ENCODE data around the gene CD40LG. TPM values are rescaled to one million over a fixed set of nuclear protein-coding genes. Genes with fewer than 3 reads are reported as not detected.

CD40LG gene
- total and polyA plus RNA-seq, 2 experiments from 2014 or later, result not detected

DNA sequence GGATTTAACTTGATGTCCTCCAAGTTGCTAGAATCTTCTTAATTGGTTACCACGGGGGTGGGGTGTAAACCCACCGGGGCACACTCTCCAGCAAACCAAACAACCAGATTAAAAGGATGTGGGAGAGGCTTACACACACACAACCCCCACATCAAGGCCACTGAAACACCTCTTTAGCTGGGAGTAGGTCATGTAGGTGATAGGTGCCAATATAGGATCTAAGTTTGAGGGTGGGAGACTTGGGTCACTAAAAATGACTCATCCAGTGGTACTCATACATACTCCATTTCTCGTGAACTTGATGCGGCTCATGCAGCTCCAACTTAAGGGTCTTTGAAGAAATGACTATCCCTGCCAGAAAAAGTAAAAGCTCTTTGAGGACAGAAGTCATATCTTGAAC is 20.5 kb upstream of the CD40LG start:
- TF ChIP-seq EZH2 (IDR thresholded peaks at IDR 0.05; ENCODE audit: borderline replicate concordance) (no peak), EZH2phosphoT487 (IDR thresholded peaks at IDR 0.05; ENCODE audit: low read depth, severe bottlenecking, unreplicated experiment) (no peak), CTCF (IDR thresholded peaks at IDR 0.05; ENCODE audit: poor library complexity) (no peak)
- Histone ChIP-seq H3K4me3 (no peak overlapping the region), H2AFZ (no peak overlapping the region), H3K4me1 (ENCODE audit: insufficient read depth) (no peaks in the 10 kb centered on the region), H3K4me2 (no peak overlapping the region), H3K9me3 (ENCODE audit: low read depth) (no peaks in the 10 kb centered on the region), H3K36me3 (replicated peaks; ENCODE audit: insufficient read depth, low read depth) (no peaks in the 10 kb centered on the region), H3K79me2 (no peaks in the 10 kb centered on the region), H3K27ac (no peak overlapping the region), H4K20me1 (ENCODE audit: insufficient read depth, poor library complexity, severe bottlenecking) (no peaks in the 10 kb centered on the region), H3K9me2 (replicated peaks; ENCODE audit: insufficient read depth) (no peaks in the 10 kb centered on the region), H3K27me3 (no peaks in the 10 kb centered on the region)
- DNase-seq (ENCODE audit: low spot score), result no peak
- WGBS (ENCODE audit: low lambda C conversion rate, missing lambda C conversion rate), result 61% methylated on average over 4 of the region's 4 CpGs

DNA sequence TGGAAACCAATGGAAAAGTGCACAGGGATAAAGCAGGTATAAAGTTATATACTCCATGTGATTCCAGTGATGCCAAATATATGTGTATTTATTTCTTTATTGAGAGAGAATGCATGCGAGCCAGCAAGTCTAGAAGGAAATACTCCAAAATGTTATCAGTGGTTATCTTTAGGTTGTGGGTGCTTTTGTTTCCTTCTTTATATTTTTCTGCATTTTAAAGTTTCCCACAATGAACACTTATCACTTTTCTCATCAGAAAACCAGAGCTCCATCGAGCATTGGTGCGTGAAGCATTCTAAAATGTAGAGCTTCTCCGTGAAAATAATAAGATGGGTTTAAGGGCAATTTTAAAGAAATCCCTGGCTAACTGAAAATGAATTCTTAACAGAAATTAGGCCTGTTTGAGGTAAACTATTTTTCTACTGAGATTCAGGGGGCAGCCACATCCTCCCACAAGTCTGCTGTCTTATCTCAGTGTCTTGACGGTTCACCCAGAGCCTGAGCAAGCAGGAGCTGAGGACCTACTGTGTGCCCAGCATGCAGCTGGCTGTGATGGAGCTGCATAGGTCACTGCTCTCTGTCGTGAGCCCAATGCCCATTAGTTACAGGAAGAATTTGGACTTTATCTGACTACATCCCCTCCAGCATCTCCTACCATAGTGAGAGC is 18.7 kb upstream of the CD40LG start:
- WGBS (ENCODE audit: low lambda C conversion rate, missing lambda C conversion rate), result 64% methylated on average over 6 of the region's 6 CpGs
- no peak overlapping the region for H3K4me3 ChIP-seq
- no peak for TF ChIP-seq EZH2 (IDR thresholded peaks at IDR 0.05; ENCODE audit: borderline replicate concordance)
- TF ChIP-seq EZH2phosphoT487 (IDR thresholded peaks at IDR 0.05; ENCODE audit: low read depth, severe bottlenecking, unreplicated experiment), result no peak
- TF ChIP-seq CTCF (IDR thresholded peaks at IDR 0.05; ENCODE audit: poor library complexity), result no peak
- no peaks in the 10 kb centered on the region for H3K4me1 ChIP-seq (ENCODE audit: insufficient read depth)
- H3K9me2 ChIP-seq (replicated peaks; ENCODE audit: insufficient read depth), result no peaks in the 10 kb centered on the region
- H3K27me3 ChIP-seq, result no peaks in the 10 kb centered on the region
- no peak for DNase-seq (ENCODE audit: low spot score)
- H3K27ac ChIP-seq, result no peak overlapping the region
- no peaks in the 10 kb centered on the region for H4K20me1 ChIP-seq (ENCODE audit: insufficient read depth, poor library complexity, severe bottlenecking)
- no peaks in the 10 kb centered on the region for H3K9me3 ChIP-seq (ENCODE audit: low read depth)
- H3K36me3 ChIP-seq (replicated peaks; ENCODE audit: insufficient read depth, low read depth), result no peaks in the 10 kb centered on the region
- H2AFZ ChIP-seq, result no peak overlapping the region
- no peaks in the 10 kb centered on the region for H3K79me2 ChIP-seq
- no peak overlapping the region for H3K4me2 ChIP-seq

DNA sequence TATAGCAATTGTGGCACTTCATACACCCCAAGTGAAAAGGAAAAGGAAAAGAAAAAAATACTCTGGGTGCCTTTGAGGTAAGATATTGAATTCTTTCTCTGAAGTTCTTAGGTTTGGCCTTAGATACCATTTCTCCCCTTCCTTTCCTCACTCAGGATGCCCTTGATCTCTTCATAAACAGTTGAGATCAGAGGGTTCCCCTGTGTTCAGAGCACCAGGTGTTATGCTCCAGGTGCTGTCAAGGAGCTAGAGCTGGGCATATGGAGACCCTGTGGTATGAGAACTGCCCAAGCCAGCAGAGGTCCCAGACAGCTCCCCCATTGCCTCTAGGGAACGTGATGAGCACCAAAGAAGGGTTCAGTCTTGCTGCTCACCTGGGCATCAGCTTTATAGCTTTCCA is 17.1 kb upstream of the CD40LG start:
- no peak overlapping the region for H3K4me3 ChIP-seq
- DNase-seq (ENCODE audit: low spot score), result no peak
- no peak overlapping the region for H2AFZ ChIP-seq
- no peaks in the 10 kb centered on the region for H3K79me2 ChIP-seq
- H3K27me3 ChIP-seq, result no peaks in the 10 kb centered on the region
- H3K4me1 ChIP-seq (ENCODE audit: insufficient read depth), result no peaks in the 10 kb centered on the region
- H3K36me3 ChIP-seq (replicated peaks; ENCODE audit: insufficient read depth, low read depth), result no peaks in the 10 kb centered on the region
- no peaks in the 10 kb centered on the region for H3K9me3 ChIP-seq (ENCODE audit: low read depth)
- H3K4me2 ChIP-seq, result no peak overlapping the region
- no peaks in the 10 kb centered on the region for H4K20me1 ChIP-seq (ENCODE audit: insufficient read depth, poor library complexity, severe bottlenecking)
- WGBS (ENCODE audit: low lambda C conversion rate, missing lambda C conversion rate), result 30% methylated on average over 1 of the region's 1 CpG
- H3K9me2 ChIP-seq (replicated peaks; ENCODE audit: insufficient read depth), result no peaks in the 10 kb centered on the region
- no peak overlapping the region for H3K27ac ChIP-seq
- no peak for TF ChIP-seq CTCF (IDR thresholded peaks at IDR 0.05; ENCODE audit: poor library complexity)
- TF ChIP-seq EZH2phosphoT487 (IDR thresholded peaks at IDR 0.05; ENCODE audit: low read depth, severe bottlenecking, unreplicated experiment), result no peak
- no peak for TF ChIP-seq EZH2 (IDR thresholded peaks at IDR 0.05; ENCODE audit: borderline replicate concordance)
